ENCODE measurements around the gene FRMPD4.
A peak's percentile ranks its signal among the peaks of the same experiment; 100 is the strongest.

FRMPD4 gene

DNA sequence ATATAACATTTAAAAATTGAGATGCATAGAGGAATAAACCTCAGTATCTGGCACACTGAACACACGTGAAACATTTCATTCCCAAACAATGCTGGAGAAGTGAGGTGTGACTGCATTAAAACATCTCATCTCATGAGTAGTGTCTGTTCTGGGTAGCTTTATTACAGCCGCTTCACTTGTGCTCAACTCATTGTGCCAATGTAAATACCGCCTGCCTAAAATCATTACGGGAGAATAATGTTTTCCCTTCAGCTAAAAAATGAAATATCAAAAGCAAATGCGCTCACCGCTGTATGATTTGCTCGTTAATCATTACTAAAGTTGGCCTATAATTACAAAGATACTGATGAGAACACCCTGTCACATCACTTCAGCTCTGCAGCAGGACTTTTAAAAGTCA, 542.8 kb downstream of the FRMPD4 start:
- Histone ChIP-seq H3K9me3 (no peaks in the 10 kb centered on the region), H3K36me3 (replicated peaks) (no peaks in the 10 kb centered on the region), H3K4me1 (no peaks in the 10 kb centered on the region), H3K27me3 (ENCODE audit: low read depth) (peaks cover 2% of the 10 kb centered on the region; the same call in 1 of the 2 replicates), H3K4me3 (no peak overlapping the region)
- DNase-seq (ENCODE audit: low spot score in 2 of 2), result no peak
- in situ Hi-C loops (cut with MboI; ENCODE audit: low sequenced_read_pairs), result no loop called here

DNA sequence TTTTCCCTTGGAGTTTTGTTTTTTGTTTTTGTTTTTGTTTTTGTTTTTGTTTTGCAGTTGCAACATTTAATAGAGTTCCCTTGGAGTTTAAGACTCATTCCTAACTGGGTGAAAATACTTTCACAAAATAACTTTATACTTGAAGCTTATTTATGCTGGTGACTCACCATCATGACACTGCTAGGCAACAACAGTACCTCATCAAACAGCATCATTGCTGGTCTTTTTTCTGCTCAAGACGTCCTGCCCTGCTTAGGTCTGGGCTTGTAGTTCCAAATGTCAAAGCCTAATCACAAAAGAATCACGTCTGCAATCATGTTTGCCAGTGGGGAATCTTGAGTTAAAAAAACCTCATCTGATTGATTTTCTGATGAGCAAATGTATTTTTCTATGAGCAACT, 547.3 kb downstream of the FRMPD4 start:
- no peaks in the 10 kb centered on the region for H3K36me3 ChIP-seq (replicated peaks)
- no peaks in the 10 kb centered on the region for H3K4me1 ChIP-seq
- 0 out of 2 replicates have a peak, but pooled peaks cover 2% of the 10 kb centered on the region for H3K27me3 ChIP-seq (ENCODE audit: low read depth)
- DNase-seq (ENCODE audit: low spot score in 2 of 2), result no peak
- H3K4me3 ChIP-seq, result no peak overlapping the region
- in situ Hi-C loops (cut with MboI; ENCODE audit: low sequenced_read_pairs), result no loop called here
- no peaks in the 10 kb centered on the region for H3K9me3 ChIP-seq

GRCh38 chrX:12686331-12686730, 548.1 kb downstream of the FRMPD4 start:
- 0 out of 2 replicates have a peak, but pooled peaks cover 2% of the 10 kb centered on the region for H3K27me3 ChIP-seq (ENCODE audit: low read depth)
- no peaks in the 10 kb centered on the region for H3K4me1 ChIP-seq
- no peaks in the 10 kb centered on the region for H3K9me3 ChIP-seq
- H3K36me3 ChIP-seq (replicated peaks), result no peaks in the 10 kb centered on the region
- in situ Hi-C loops (cut with MboI; ENCODE audit: low sequenced_read_pairs), result no loop called here
- DNase-seq (ENCODE audit: low spot score in 2 of 2), result no peak
- no peak overlapping the region for H3K4me3 ChIP-seq

DNA sequence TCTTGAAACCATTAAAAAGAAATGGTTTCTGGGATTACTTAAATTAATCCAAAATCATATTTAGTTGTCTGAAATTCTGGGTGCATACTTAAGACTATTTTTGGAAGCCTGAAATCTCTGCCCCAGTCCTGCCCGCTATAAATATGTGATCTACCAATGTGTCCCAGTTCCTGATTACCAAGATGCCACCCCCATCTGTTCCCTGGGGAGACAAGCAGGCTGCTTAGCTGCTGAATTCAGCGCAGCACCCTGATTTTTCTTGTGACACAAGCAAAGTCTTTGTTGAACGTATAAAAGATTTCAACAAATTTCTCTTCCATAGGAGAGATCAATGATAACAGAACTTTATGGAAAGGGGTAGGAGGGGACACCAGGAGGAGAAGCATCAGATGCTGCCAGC, 552.4 kb downstream of the FRMPD4 start:
- Histone ChIP-seq H3K27me3 (ENCODE audit: low read depth) (no peaks in the 10 kb centered on the region), H3K4me3 (no peak overlapping the region)
- in situ Hi-C loops (cut with MboI; ENCODE audit: low sequenced_read_pairs), result no loop called here

DNA sequence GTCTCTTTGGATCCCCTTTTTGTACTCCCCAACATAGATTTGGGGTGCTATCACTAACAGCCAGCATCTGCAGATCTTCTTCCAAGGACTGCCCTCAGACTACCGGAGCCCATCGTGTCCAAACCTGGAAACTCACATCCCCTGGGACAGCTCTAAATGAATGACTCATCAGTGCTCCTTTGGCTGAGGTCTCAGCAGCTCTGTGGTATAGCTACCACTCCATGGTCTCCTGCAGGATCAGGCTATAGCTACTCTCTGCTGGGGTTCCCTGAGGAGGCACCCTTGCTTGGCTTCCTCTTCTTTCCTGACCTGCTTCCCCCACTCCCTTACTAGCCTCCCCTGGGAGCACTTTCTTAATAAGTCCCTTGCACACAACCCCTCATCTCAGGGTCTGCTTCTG, 555.5 kb downstream of the FRMPD4 start:
- in situ Hi-C loops (cut with MboI; ENCODE audit: low sequenced_read_pairs), result no loop called here
- Histone ChIP-seq H3K4me3 (no peak overlapping the region), H3K4me1 (no peaks in the 10 kb centered on the region), H3K9me3 (no peaks in the 10 kb centered on the region), H3K36me3 (replicated peaks) (no peaks in the 10 kb centered on the region), H3K27me3 (ENCODE audit: low read depth) (no peaks in the 10 kb centered on the region; the same call in 1 of the 2 replicates)
- no peak for DNase-seq (ENCODE audit: low spot score in 2 of 2)

More for the DNA sequence above, 552.4 kb downstream of the FRMPD4 start:
- no peaks in the 10 kb centered on the region for H3K9me3 ChIP-seq
- DNase-seq (ENCODE audit: low spot score in 2 of 2), result no peak
- H3K4me1 ChIP-seq, result no peaks in the 10 kb centered on the region
- H3K36me3 ChIP-seq (replicated peaks), result no peaks in the 10 kb centered on the region

DNA sequence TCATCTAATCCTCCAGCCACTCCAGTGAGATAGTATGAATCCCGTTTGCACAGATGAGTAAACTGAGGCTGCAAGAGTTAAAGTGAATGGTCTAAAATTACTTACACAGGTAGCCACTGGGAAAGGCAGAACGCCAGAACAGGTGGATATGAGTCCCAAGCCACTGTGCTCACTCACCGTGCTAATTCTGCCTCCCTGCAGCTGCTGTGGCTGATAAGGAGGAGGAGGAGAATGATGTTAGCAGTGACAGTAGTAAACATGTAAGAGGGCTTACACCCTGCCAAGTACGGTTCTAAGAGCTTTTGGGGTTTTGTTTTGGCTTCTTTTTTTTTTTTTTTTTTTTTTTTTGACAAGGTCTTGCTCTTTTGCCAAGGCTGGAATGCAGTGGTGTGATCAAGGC, 562.5 kb downstream of the FRMPD4 start:
- no peak overlapping the region for H3K4me3 ChIP-seq
- in situ Hi-C loops (cut with MboI; ENCODE audit: low sequenced_read_pairs), result loop anchor here (25.0 kb wide), 1 partner anchor 613 kb away; no protein-coding TSS in a partner anchor
- DNase-seq (ENCODE audit: low spot score in 2 of 2), result no peak

GRCh38 chrX:12701628-12702027, 563.4 kb downstream of the FRMPD4 start:
- Histone ChIP-seq H3K27me3 (ENCODE audit: low read depth) (no peaks in the 10 kb centered on the region; the same call in 1 of the 2 replicates), H3K9me3 (no peaks in the 10 kb centered on the region), H3K4me3 (no peak overlapping the region), H3K36me3 (replicated peaks) (no peaks in the 10 kb centered on the region), H3K4me1 (peaks cover 14% of the 10 kb centered on the region)
- in situ Hi-C loops (cut with MboI; ENCODE audit: low sequenced_read_pairs), result loop anchor here (25.0 kb wide), 1 partner anchor 614 kb away; no protein-coding TSS in a partner anchor
- DNase-seq (ENCODE audit: low spot score in 2 of 2), result peak; percentile 69 to 84

More for the DNA sequence above, 562.5 kb downstream of the FRMPD4 start:
- Histone ChIP-seq H3K27me3 (ENCODE audit: low read depth) (no peaks in the 10 kb centered on the region; the same call in 1 of the 2 replicates), H3K4me1 (peaks cover 14% of the 10 kb centered on the region), H3K36me3 (replicated peaks) (no peaks in the 10 kb centered on the region), H3K9me3 (no peaks in the 10 kb centered on the region)

GRCh38 chrX:12702509-12703091, 564.3 kb downstream of the FRMPD4 start:
- peaks cover 14% of the 10 kb centered on the region for H3K4me1 ChIP-seq
- peak in 1 of 2 experiments; percentile 69 for DNase-seq (ENCODE audit: low spot score in 2 of 2)
- in situ Hi-C loops (cut with MboI; ENCODE audit: low sequenced_read_pairs), result loop anchor here (25.0 kb wide), 1 partner anchor 615 kb away; no protein-coding TSS in a partner anchor
- no peaks in the 10 kb centered on the region for H3K36me3 ChIP-seq (replicated peaks)
- H3K4me3 ChIP-seq, result no peak overlapping the region
- H3K27me3 ChIP-seq (ENCODE audit: low read depth), result no peaks in the 10 kb centered on the region
- H3K9me3 ChIP-seq, result no peaks in the 10 kb centered on the region

- peaks cover 14% of the 10 kb centered on the region for H3K4me1 ChIP-seq
- no peaks in the 10 kb centered on the region for H3K36me3 ChIP-seq (replicated peaks)
- no peaks in the 10 kb centered on the region for H3K27me3 ChIP-seq (ENCODE audit: low read depth)
- in situ Hi-C loops (cut with MboI; ENCODE audit: low sequenced_read_pairs), result loop anchor here (25.0 kb wide), 1 partner anchor 617 kb away; no protein-coding TSS in a partner anchor
- DNase-seq (ENCODE audit: low spot score in 2 of 2), result no peak
- H3K9me3 ChIP-seq, result no peaks in the 10 kb centered on the region
- H3K4me3 ChIP-seq, result no peak overlapping the region
Observed at GRCh38 chrX:12704706-12705105, 566.4 kb downstream of the FRMPD4 start.

DNA sequence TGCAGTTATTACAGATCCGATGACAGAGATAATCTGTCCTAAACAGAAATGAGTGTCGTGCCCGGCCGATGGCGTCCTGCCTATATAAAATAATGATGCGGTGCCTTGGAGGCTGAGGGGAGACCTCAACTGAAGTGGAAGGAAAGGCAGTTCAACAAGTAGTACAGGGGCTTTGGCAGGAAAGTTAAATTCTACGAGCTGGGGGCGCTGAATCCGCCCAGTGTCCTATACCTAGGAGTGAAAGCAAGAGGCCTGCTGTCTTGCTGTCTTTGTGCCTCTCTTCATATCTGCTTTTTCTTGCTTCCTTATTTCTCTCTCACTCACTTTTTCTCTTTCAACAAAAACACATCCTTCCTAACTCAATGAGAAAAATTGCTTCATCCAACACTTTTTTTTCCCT, 570.8 kb downstream of the FRMPD4 start:
- no peak for DNase-seq (ENCODE audit: low spot score in 2 of 2)
- H3K36me3 ChIP-seq (replicated peaks), result no peaks in the 10 kb centered on the region
- in situ Hi-C loops (cut with MboI; ENCODE audit: low sequenced_read_pairs), result loop anchor here (25.0 kb wide), 1 partner anchor 622 kb away; no protein-coding TSS in a partner anchor
- no peaks in the 10 kb centered on the region for H3K27me3 ChIP-seq (ENCODE audit: low read depth)
- peaks cover 10% of the 10 kb centered on the region for H3K4me1 ChIP-seq
- H3K9me3 ChIP-seq, result no peaks in the 10 kb centered on the region
- H3K4me3 ChIP-seq, result no peak overlapping the region

- in situ Hi-C loops (cut with MboI; ENCODE audit: low sequenced_read_pairs), result loop anchor here (25.0 kb wide), 1 partner anchor 624 kb away; no protein-coding TSS in a partner anchor
- no peaks in the 10 kb centered on the region for H3K36me3 ChIP-seq (replicated peaks)
Observed at GRCh38 chrX:12711435-12712040, 573.3 kb downstream of the FRMPD4 start.

DNA sequence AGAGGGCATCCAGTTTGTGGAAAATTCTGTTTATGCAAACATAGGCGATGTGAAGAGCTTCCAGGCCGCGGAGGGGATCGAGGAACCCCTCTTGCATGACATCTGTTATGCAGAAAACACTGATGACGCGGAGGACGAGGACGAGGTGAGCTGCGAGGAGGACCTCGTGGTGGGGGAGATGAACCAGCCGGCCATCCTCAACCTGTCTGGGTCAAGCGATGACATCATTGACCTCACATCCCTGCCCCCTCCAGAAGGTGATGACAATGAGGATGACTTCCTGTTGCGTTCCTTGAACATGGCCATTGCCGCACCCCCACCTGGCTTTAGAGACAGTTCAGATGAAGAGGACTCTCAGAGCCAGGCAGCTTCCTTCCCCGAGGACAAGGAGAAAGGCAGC, 578.3 kb downstream of the FRMPD4 start:
- no peak for DNase-seq (ENCODE audit: low spot score in 2 of 2)
- Histone ChIP-seq H3K4me3 (no peak overlapping the region), H3K27me3 (ENCODE audit: low read depth) (no peaks in the 10 kb centered on the region), H3K4me1 (no peaks in the 10 kb centered on the region), H3K36me3 (replicated peaks) (no peaks in the 10 kb centered on the region), H3K9me3 (no peaks in the 10 kb centered on the region)
- in situ Hi-C loops (cut with MboI; ENCODE audit: low sequenced_read_pairs), result loop anchor here (25.0 kb wide), 1 partner anchor 629 kb away; no protein-coding TSS in a partner anchor

More at GRCh38 chrX:12711435-12712040, 573.3 kb downstream of the FRMPD4 start:
- no peaks in the 10 kb centered on the region for H3K27me3 ChIP-seq (ENCODE audit: low read depth)
- H3K4me1 ChIP-seq, result no peaks in the 10 kb centered on the region
- H3K4me3 ChIP-seq, result no peak overlapping the region
- no peaks in the 10 kb centered on the region for H3K9me3 ChIP-seq
- DNase-seq (ENCODE audit: low spot score in 2 of 2), result no peak

DNA sequence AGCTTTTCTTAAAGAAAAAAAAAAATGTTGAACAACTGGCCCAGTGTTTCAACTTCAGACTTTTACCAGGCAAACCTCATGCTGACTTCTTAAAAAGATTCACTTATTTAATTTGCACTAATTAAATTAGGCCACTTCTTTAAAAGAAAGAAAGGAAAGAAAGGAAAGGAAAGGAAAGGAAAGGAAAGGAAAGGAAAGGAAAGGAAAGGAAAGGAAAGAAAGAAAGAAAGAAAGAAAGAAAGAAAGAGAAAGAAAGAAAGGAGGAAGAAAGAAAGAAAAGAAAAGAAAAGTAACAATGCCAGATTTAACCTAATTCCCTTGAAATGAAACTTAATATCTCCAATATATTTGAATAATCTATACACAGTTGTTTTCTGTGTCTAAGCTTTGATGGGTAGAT, 581.6 kb downstream of the FRMPD4 start:
- DNase-seq (ENCODE audit: low spot score in 2 of 2), result no peak
- Histone ChIP-seq H3K9me3 (no peaks in the 10 kb centered on the region), H3K4me1 (no peaks in the 10 kb centered on the region), H3K4me3 (no peak overlapping the region), H3K27me3 (ENCODE audit: low read depth) (no peaks in the 10 kb centered on the region), H3K36me3 (replicated peaks) (no peaks in the 10 kb centered on the region)
- in situ Hi-C loops (cut with MboI; ENCODE audit: low sequenced_read_pairs), result loop anchor here (25.0 kb wide), 1 partner anchor 633 kb away; no protein-coding TSS in a partner anchor

DNA sequence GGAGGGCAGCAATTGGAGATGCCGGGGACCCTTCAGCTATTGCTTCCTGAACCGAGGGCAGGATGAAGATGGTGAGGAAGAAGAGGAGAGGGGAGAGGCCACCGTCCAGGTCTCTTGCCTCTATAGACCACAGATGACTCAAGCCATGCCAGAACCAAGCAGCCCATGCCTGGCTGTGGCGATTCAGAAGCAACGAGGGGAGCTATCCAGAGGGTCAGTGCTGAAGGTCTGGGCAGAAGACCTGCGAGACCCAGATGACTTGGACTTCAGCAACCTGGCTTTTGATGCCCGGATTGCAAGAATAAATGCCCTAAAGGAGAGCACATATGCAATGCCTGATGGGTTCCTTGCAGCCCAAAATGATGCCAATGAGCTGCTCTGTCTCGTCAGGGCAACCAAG, 582.8 kb downstream of the FRMPD4 start:
- Histone ChIP-seq H3K9me3 (no peaks in the 10 kb centered on the region), H3K27me3 (ENCODE audit: low read depth) (no peaks in the 10 kb centered on the region), H3K36me3 (replicated peaks) (no peaks in the 10 kb centered on the region), H3K4me3 (no peak overlapping the region), H3K4me1 (no peaks in the 10 kb centered on the region)
- DNase-seq (ENCODE audit: low spot score in 2 of 2), result peak in 1 of 2 experiments; percentile 42
- in situ Hi-C loops (cut with MboI; ENCODE audit: low sequenced_read_pairs), result loop anchor here (25.0 kb wide), 1 partner anchor 634 kb away; no protein-coding TSS in a partner anchor

Measured in HAP-1 (cell line).